SKM-1 treated with dmso at 0.1 percent for 144 hours (cell line): ENCODE data around the gene IL25.
"Not testable (repeated sequence)": the region's sequence is repeated elsewhere in the genome, so short reads cannot be mapped to it uniquely, and the experiment has no call there.

Source experiments
- DNase-seq: peaks from one replicate; lab custom pipeline; 2025; ENCODE audit not compliant: unreplicated experiment; lab: John Stamatoyannopoulos, UW

The IL25 gene

DNA sequence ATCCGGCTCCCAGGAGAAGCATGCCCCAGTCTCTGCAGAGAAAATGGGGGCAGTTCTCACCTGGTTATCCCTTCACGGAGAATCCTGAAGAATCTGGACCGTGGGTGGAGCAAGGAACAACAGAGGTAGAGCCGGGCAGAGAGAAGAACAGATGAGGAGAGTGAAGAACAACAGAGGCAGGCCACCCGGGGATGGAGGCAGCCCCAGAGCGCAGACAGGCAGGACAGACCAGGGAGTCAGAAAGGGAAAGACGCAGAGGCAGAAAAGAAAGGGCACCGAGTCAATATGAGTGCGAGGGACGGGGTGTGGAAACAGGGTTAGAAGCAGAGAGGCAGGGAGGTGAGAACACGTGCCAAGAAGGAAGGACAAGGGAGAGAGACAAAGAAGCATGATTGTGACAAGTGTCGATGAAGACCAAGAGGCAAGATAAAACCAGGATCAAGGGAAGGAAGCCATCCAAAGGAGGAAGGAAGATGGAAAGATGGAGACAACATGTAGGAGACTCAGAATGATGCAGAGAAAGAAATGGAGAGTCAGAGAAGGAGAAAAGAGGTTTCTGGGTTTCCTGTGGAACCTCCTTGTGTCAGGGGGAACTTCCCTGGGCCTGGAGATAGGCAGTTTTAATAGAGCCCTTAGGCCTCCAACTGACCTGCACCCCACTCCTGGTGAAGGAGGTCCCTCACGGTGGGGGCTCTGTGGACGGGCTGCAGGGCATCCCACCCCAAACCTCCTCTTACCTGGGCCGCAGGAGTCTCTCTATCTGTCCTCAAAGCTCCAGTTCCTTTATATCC is 35.1 kb downstream of the IL25 start, which contains the start of gene MYH6:
TSS of gene MYH6 (minus strand) at position 758 of the 791 bp plus-strand sequence. CDS start 1,050 bp downstream, outside the sequence.
- no peak for DNase-seq

GRCh38 chr14:23408307-23408630 is 35.7 kb downstream of the IL25 start:
- DNase-seq, result no peak

- DNase-seq, result no peak
Measured at GRCh38 chr14:23409475-23409874, 36.9 kb downstream of the IL25 start.

GRCh38 chr14:23409966-23410635 is 37.5 kb downstream of the IL25 start:
- DNase-seq, result no peak

DNA sequence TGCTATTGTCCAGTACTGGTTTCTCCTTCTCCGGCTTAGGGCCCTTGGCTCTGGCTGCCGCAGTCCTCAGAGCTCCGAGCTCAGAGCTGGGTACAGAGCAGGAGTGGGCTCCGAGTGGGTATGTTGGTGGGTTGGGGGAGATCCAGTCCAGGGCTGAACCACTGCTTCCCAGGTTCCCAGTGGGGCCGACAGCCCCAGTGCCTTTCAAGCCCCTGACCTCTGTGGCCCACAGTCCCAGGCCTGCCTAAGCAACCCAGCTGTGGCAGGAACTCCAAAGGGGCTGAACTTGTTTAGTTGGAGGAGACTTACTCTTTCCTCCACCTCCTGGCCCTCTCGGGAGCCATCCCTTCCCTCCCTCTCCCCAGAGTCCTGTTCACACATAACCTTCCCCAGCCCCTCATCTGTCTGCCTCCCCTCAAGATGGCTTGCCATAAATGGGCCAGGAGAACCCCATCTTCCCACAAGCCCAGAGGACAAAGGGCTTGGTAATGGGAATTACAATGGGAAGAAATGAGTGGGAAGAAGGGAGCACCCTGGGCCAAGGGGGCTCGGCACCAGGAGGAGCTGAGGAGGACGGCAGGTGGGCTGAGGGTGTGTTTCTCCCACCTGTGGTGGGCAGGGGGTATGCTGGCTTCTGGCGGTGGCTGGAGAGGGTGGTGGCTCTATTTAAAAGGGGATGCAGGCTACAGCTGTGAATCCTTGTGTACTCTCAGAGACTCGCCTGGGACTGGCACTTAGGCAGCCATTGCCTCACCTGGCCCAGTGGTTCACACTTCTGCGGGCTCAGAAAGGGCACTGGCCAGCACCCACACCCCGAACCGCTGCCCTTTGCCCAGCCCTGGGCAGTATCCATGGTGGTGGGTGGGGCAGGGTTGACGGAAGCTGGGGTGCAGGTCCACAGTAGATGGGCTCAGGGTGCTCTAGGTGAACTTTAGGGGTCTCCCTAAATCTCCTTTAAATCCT is 39.2 kb downstream of the IL25 start:
- DNase-seq, result no peak

- DNase-seq, result no peak
Measured at GRCh38 chr14:23413681-23414080, 41.1 kb downstream of the IL25 start.

GRCh38 chr14:23414254-23414653 is 41.6 kb downstream of the IL25 start:
- DNase-seq, result no peak

DNA sequence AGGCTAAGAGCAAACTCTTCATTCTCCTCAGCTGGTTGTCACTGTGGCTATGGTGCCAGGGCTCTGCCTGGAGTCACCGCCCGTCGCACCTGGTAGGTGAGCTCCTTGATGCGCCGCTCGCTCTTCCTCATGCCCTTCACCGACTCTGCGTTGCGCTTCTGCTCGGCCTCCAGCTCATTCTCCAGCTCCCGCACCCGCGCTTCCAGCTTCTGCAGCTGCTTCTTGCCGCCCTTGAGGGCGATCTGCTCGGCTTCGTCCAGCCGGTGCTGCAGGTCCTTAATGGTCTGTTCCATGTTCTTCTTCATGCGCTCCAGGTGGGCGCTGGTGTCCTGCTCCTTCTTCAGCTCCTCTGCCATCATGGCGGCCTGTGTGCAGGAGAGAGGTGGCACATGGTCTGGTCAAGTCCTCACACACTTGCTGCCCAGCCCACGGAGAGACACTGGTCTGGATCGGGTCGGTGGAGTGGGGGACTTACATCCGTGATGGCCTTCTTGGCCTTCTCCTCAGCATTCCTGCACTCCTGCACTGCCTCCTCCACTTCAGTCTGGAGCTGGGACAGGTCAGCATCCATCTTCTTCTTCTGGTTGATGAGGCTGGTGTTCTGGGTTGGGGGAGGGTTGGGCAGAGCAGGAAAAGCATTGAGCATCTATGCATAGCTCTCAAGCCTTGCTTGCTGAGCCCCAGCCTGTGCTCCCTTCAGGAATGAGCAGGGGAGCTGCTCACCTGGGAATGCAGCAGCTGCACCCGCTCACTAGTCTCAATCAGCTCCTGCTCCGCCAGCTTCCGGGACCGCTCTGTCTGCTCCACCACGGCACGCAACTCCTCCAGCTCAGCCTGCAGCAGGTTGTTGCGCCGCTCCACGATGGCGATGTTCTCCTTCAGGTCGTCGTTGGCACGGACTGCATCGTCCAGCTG is 42.6 kb downstream of the IL25 start:
- no peak for DNase-seq

DNA sequence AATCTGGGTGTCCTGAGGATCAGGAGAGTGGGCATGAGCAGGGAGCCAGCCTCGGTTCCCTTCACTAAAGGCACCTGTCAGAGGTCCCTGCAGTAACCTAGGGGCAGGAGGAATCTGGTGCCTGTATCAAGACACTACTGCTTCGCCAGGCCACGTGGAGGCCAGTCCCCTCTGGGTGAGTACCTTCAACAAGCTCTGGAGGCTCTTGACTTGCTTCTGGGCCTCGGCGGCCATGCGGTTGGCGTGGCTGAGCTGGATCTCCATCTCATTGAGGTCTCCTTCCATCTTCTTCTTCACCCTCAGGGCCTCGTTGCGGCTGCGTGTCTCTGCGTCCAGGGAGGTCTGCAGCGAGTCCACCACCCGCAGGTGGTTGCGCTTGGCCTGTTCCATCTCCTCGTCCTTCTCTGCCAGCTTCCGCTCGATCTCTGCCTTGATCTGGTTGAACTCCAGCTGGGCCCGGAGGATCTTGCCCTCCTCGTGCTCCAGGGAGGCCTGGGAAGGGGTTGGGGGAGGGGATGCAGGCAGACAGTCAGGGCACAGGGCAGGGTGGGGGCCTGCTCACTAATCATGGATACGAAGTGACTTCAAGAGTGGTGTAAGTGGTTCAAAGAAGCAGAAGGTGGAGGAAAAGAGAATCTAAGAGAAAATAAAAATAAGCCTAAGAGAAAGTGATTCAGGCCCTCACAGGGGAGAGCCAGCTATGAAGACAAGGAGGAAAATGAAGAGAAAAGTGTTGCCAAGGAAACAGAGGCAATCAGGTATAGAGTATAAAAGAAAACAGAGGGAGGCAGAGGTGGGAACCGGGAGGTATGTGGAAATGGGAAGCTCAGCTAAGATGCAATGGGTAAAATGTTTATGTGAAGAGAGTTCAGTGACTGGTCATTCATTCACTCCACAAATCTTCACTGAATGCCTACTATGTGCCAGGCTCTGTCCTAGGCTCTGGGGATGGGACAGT is 43.5 kb downstream of the IL25 start:
- DNase-seq, result no peak

- DNase-seq, result no peak
Measured at GRCh38 chr14:23416801-23417200, 44.2 kb downstream of the IL25 start.

DNA sequence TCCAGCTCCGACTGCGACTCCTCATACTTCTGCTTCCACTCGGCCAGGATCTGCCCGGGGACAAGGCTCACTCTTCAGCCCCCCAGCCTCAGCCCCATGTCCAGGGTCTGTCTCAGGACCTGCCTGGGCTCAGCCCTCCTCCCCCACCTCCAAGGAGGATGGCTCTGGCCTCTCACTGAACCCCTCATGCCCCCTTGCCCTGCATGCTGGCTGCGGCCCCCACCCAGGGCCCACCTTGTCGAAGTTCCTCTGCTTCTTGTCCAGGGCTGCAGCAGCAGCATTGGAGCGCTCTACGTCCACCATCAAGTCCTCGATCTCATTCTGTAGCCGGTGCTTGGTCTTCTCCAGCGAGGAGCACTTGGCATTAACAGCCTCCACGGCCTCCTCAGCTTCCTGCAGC is 44.7 kb downstream of the IL25 start:
- not testable (repeated sequence) for DNase-seq

GRCh38 chr14:23418021-23418420 is 45.4 kb downstream of the IL25 start:
- no peak for DNase-seq

DNA sequence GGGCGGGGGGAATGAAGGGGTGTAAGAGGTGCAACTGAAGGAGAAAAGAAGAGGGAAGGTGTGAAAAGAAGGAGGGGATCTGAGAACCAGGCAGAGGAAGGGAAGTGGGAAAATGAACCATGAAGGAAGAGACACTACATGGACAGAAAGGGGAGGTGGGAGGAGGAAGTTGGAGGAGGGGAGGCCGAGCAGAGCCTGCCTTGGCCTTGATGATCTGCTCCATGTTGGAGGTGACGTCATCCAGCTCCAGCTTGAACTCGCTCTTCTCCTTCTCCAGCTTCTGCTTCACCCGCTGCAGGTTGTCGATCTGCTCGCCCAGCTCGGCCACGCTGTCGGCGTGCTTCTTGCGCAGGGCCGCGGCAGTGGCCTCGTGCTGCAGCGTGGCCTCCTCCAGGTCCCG is 47.0 kb downstream of the IL25 start:
- not testable (repeated sequence) for DNase-seq

DNA sequence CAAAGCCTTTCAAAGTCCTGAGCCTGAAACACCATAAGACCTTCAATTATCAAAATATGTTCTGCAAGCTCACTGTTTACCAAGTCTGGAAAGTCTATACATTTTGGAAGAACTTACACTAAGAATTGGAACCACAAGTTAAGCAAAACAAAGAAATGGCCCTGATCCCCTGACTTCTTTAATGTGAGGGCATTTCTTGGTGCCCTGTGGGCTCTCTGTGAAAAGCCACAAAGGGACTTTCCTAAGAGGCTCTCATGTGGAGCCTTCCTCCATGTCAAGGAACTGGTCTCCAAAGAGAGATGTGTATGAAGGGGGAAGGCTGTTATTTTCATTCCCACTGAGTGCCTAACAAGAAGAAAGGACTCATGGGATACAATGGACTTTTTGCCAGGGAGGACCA is 49.0 kb downstream of the IL25 start:
- DNase-seq, result no peak

DNA sequence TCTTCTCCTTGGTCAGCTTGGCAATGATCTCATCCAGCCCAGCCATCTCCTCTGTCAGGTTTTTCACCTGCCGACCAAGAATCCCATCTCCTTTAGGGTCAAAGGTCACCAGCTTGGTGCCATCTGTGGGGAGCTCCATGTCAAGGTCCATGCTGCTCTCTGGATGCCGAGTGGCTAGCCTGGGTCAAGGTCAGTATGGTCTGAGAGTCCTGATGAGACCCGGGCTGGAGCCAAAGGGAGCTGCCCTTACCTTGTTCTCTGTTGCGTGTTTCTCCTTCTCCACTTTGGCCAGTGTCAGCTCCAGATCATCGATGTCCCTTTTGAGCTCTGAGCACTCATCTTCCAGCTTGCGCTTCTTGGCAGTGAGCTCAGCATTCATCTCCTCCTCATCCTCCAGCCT is 51.0 kb downstream of the IL25 start:
- DNase-seq, result no peak

- DNase-seq, result no peak
Measured at GRCh38 chr14:23425169-23425568, 52.6 kb downstream of the IL25 start.

DNA sequence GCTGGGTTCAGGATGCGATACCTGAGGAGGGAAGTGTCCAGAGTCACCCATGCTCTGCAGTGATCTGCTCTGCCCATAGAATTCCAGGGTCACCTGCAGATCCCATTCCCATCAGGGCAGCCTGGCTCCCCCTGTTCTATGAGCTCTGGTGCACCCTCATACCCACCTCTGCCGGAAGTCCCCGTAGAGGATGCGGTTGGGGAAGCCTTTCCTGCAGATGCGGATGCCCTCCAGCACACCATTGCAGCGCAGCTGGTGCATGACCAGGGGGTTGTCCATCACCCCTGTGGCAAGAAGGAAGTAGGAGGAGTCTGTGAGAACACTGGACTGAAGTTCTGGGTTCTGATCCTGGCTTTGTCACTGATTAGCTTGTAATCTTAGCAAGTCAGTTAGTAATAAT is 53.2 kb downstream of the IL25 start:
- DNase-seq, result not testable (repeated sequence)
